Transverse colon (tissue), 4 donors: ENCODE results near the gene PSMD3. TPM values are rescaled to one million over a fixed set of nuclear protein-coding genes. Genes with fewer than 3 reads are reported as not detected.
A peak's percentile ranks its signal among the peaks of the same experiment; 100 is the strongest.

ENCODE experiments used
- DNase-seq: peaks from one replicate; pipeline ENCODE4 v3.0.0-alpha.2; 2019
- H3K27ac ChIP-seq, 4 donors: fragments of 200-600 bp; sonication (generic); 2 replicates each; pipeline ENCODE4 v1.5.1; 2016 to 2018; ENCODE audit warnings: inconsistent platforms in 4 of 4
- H3K27me3 ChIP-seq: fragments of 200-600 bp; sonication (generic); 2 replicates; pipeline ENCODE4 v1.5.1; 2017; ENCODE audit warnings: inconsistent platforms
- H3K36me3 ChIP-seq, 4 donors: fragments of 200-600 bp; sonication (generic); 2 replicates each; pipeline ENCODE4 v1.5.1; 2017 to 2019; ENCODE audit warnings: inconsistent platforms in 4 of 4
- H3K4me1 ChIP-seq, 4 donors: fragments of 200-600 bp; sonication (generic); 2 replicates each; pipeline ENCODE4 v1.5.1; 2017 to 2020; ENCODE audit warnings: inconsistent platforms in 4 of 4
- H3K4me3 ChIP-seq, 4 donors: fragments of 200-600 bp; sonication (generic); 1 replicate in 1 of 4; 2 replicates in 3 of 4; pipeline versions ENCODE4 v1.5.1 to v1.6.1; 2017 to 2019; ENCODE audit warnings: inconsistent platforms in 4 of 4
- H3K9me3 ChIP-seq, 2 donors: fragments of 200-600 bp; sonication (generic); 2 replicates each; pipeline ENCODE4 v1.5.1; 2017 to 2019; ENCODE audit warnings: inconsistent platforms in 2 of 2
- CTCF ChIP-seq, 5 experiments: fragments of 200-600 bp in 3 of 5; fragments of 450-650 bp in 2 of 5; sonication (generic) in 3 of 5; IDR thresholded peaks; 1 replicate in 2 of 5; 2 replicates in 3 of 5; pipeline ENCODE4 v1.5.1; 2016 to 2017; ENCODE audit warnings: antibody characterized with exemption in 5 of 5, inconsistent platforms in 3 of 5, mild to moderate bottlenecking in 2 of 5, moderate library complexity in 1 of 5
- EP300 ChIP-seq: sonication (generic); formaldehyde crosslinking; IDR thresholded peaks from one replicate; pipeline ENCODE4 v1.6.1; 2017; ENCODE audit warnings: antibody characterized with exemption, low read depth
- POLR2A ChIP-seq: fragments of 450-650 bp; IDR thresholded peaks from one replicate; pipeline ENCODE4 v1.6.1; 2016; ENCODE audit warnings: antibody characterized with exemption, mild to moderate bottlenecking, moderate library complexity
- POLR2AphosphoS5 ChIP-seq, 3 donors: sonication (generic); formaldehyde crosslinking; IDR thresholded peaks; one replicate each; pipeline ENCODE4 v1.6.1; 2016; ENCODE audit warnings: antibody characterized with exemption in 3 of 3
- WGBS, 2 donors: methylation state at CpG; one replicate each; pipeline ENCODE4 v1.1.5; 2018; ENCODE audit warnings: low coverage in 1 of 2; 5-methylcytosine and 5-hydroxymethylcytosine counted together
- in situ Hi-C, 4 donors: fragments of 200-750 bp; cut with MboI; loops; one replicate each; pipeline versions ENCODE4 v1.15.0 to v1.15.1; 2017; ENCODE audit warnings: low sequenced_read_pairs in 3 of 4, low pct_ligation_motif_present in 1 of 4, low pct_unique_long_range_greater_than_20kb in 1 of 4
- intact Hi-C: fragments of 100-400 bp; cut with DNase I; formaldehyde crosslinking; loops from one replicate; pipeline ENCODE4 v1.15.1; 2023; ENCODE audit warnings: low total_unique reads
- total RNA-seq, 4 donors: library from RNA; depleted of rRNA; stranded (reverse); fragments of >200 nt; gene quantifications; one replicate each; pipeline ENCODE4 v1.1.0, GENCODE V29; 2016

The PSMD3 gene
- total RNA-seq, 4 donors from 2014 or later: 80.7 to 117 (median 112) TPM

GRCh38 chr17:39968761-39969160 is 11.8 kb upstream of the PSMD3 start:
- intact Hi-C loops: no loop called here
- no peaks in the 10 kb centered on the region for H3K27me3 ChIP-seq
- no peak overlapping the region for H3K4me3 ChIP-seq
- in situ Hi-C loops: no loop called here
- H3K9me3 ChIP-seq: no peaks in the 10 kb centered on the region
- TF ChIP-seq CTCF (IDR thresholded peaks at IDR 0.05) (no peak), POLR2AphosphoS5 (IDR thresholded peaks at IDR 0.05) (no peak), POLR2A (no peak), EP300 (no peak)
- peak overlapping the region in 1 of 4 donors; percentile 12 for H3K27ac ChIP-seq
- DNase-seq: no peak
- H3K36me3 ChIP-seq: no peaks in the 10 kb centered on the region
- 63% methylated on average over 2 of the region's 2 CpGs; no CpG with 5 or more reads in 1 of the 2 donors for WGBS, 2 donors
- H3K4me1 ChIP-seq: peaks cover 0 to 24% (median 16%) of the 10 kb centered on the region in 4 donors

GRCh38 chr17:39969375-39969774 is 11.2 kb upstream of the PSMD3 start:
- peaks cover 0 to 24% (median 16%) of the 10 kb centered on the region in 4 donors for H3K4me1 ChIP-seq
- 70 to 80% methylated on average over 5 to 6 of the region's 6 CpGs for WGBS, 2 donors
- H3K9me3 ChIP-seq: no peaks in the 10 kb centered on the region
- peak overlapping the region in 1 of 4 donors; percentile 50 for H3K27ac ChIP-seq
- H3K4me3 ChIP-seq: no peak overlapping the region
- TF ChIP-seq EP300 (no peak), CTCF (IDR thresholded peaks at IDR 0.05) (no peak), POLR2A (no peak), POLR2AphosphoS5 (IDR thresholded peaks at IDR 0.05) (no peak)
- H3K27me3 ChIP-seq: peaks cover 2% of the 10 kb centered on the region
- no peaks in the 10 kb centered on the region for H3K36me3 ChIP-seq
- DNase-seq: no peak
- intact Hi-C loops (no loop called here), in situ Hi-C loops (no loop called here)

GRCh38 chr17:39970157-39970692 is 10.4 kb upstream of the PSMD3 start:
- TF ChIP-seq POLR2AphosphoS5 (IDR thresholded peaks at IDR 0.05) (no peak), CTCF (IDR thresholded peaks at IDR 0.05) (no peak), EP300 (no peak), POLR2A (no peak)
- peaks cover 0 to 24% (median 16%) of the 10 kb centered on the region in 4 donors for H3K4me1 ChIP-seq
- peaks cover 4% of the 10 kb centered on the region for H3K27me3 ChIP-seq
- peak overlapping the region in 2 of 4 donors; percentile 40 to 50 for H3K27ac ChIP-seq
- no peaks in the 10 kb centered on the region for H3K36me3 ChIP-seq
- no peaks in the 10 kb centered on the region for H3K9me3 ChIP-seq
- WGBS, 2 donors: 59 to 84% methylated on average over 3 to 7 of the region's 7 CpGs
- H3K4me3 ChIP-seq: no peak overlapping the region
- DNase-seq: peak; percentile 48
- in situ Hi-C loops (no loop called here), intact Hi-C loops (no loop called here)

- Histone ChIP-seq H3K27ac (no peak overlapping the region), H3K36me3 (no peaks in the 10 kb centered on the region), H3K4me3 (no peak overlapping the region), H3K4me1 (peaks cover 0 to 24% (median 16%) of the 10 kb centered on the region in 4 donors), H3K9me3 (no peaks in the 10 kb centered on the region), H3K27me3 (peaks cover 4% of the 10 kb centered on the region)
- DNase-seq: no peak
- intact Hi-C loops: no loop called here
- TF ChIP-seq POLR2A: no peak
- no peak for TF ChIP-seq EP300
- TF ChIP-seq POLR2AphosphoS5 (IDR thresholded peaks at IDR 0.05): no peak
- no peak for TF ChIP-seq CTCF (IDR thresholded peaks at IDR 0.05)
- WGBS, 2 donors: 88% methylated on average over 4 of the region's 4 CpGs; no CpG with 5 or more reads in 1 of the 2 donors
- in situ Hi-C loops: no loop called here
These were observed 9.5 kb upstream of the PSMD3 start for GRCh38 chr17:39971076-39971603.
